Keratinocyte (primary cell): ENCODE results near the gene CRTC1.

ENCODE experiments used
- CTCF ChIP-seq, 3 experiments: IDR thresholded peaks in 1 of 3; conservative IDR thresholded peaks in 1 of 3; optimal IDR thresholded peaks in 1 of 3; 2 replicates in 2 of 3; 3 replicates in 1 of 3; pipeline versions ENCODE3 to v1.5.1; 2011; ENCODE audit warnings: low read length in 3 of 3, mild to moderate bottlenecking in 3 of 3, moderate library complexity in 2 of 3, control low read depth in 1 of 3, inconsistent platforms in 1 of 3; ENCODE audit not compliant: insufficient read depth in 2 of 3; ENCODE audit errors: extremely low read depth in 1 of 3
- EZH2 ChIP-seq: IDR thresholded peaks from one replicate; pipeline ENCODE4 v1.6.1; 2012; ENCODE audit warnings: inconsistent platforms, mild to moderate bottlenecking, low read length, moderate library complexity

GRCh38 chr19:18674616-18675015 lies 8.9 kb upstream of the CRTC1 start:
- TF ChIP-seq EZH2 (no peak), CTCF (optimal IDR thresholded peaks at IDR 0.05 in 1 of 3, IDR thresholded peaks at IDR 0.05 in 1 of 3, conservative IDR thresholded peaks at IDR 0.05 in 1 of 3; ENCODE audit: extremely low read depth in 1 of 3, insufficient read depth in 2 of 3, low read length in 3 of 3) (no peak)
